ENCODE measurements around the gene SAMD7. TPM values are rescaled to one million over a fixed set of nuclear protein-coding genes. Genes with fewer than 3 reads are reported as not detected.

Gene SAMD7
- total RNA-seq, 1 donor: not detected

DNA sequence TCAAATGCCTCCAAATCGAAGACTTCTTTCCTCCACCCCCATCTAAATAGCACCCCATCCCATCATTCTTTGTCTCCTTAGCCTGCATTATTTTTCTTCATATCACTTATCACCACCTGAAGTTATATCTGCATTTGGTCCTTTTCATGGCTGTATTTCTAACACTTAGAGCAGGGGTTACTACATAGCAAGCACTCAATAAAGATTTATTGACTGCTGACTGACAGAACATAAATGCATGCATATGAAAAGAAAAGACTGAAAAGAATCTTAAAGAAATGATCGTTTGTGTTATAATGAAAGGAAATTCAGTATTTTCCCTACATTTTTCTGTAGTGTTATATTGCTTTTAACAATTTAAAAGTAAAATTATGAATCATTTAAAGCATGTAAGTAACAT, 43.0 kb upstream of the SAMD7 start:
- H3K4me3 ChIP-seq (ENCODE audit: low read depth, low read length): no peak overlapping the region
- TF ChIP-seq CTCF (IDR thresholded peaks at IDR 0.05; ENCODE audit: insufficient read depth, low read length): no peak
- DNase-seq (ENCODE audit: low read depth): no peak

- TF ChIP-seq CTCF (IDR thresholded peaks at IDR 0.05; ENCODE audit: insufficient read depth, low read length): no peak
Observed at GRCh38 chr3:169869484-169870220, 41.7 kb upstream of the SAMD7 start, which contains the start of gene LRRC31. Gene LRRC31, minus strand, starts transcription at chr3:169869935. Its CDS starts 128 bp downstream, at chr3:169869807.

DNA sequence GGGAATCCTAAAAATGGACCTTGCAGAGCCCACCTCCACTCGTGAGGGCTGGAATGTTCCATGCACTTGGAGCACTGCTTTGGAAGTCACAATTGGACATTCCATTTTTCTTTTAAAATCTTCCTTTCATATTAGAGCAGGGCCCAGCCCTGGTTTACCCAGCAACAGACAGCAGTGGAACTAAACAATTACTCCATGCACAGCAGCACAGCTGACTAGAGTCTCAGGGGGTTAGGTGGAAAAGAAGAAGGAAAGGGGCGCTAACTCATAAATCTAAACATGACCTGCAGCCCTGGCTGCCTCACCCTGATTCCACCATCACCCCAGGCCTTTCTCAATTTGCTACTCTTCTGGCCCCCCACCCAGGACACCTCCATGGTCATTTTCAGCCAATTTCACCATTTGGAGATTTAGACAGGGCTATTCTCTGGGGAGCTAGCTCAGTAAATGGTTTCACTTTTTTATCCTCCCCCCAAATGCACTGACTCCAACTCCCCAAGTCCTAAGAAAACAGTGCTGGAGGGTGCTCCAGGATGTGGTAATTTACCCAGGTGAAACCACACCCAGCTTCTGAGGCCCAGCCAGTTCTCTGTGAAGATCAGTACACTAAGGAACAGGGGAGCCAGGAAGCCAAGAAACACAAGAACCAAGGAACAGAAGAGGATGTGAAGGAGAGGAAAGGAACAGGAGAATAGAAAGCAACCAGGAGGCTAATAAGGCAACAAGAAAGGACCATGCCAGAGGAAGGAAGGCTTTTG, 40.1 kb upstream of the SAMD7 start:
- DNase-seq (ENCODE audit: low read depth): no peak
- TF ChIP-seq CTCF (IDR thresholded peaks at IDR 0.05; ENCODE audit: insufficient read depth, low read length): no peak
- H3K4me3 ChIP-seq (ENCODE audit: low read depth, low read length): no peak overlapping the region

More at GRCh38 chr3:169869484-169870220, 41.7 kb upstream of the SAMD7 start, which contains the start of gene LRRC31:
- no peak for DNase-seq (ENCODE audit: low read depth)
- no peak within 1 kb of the TSS for H3K4me3 ChIP-seq (ENCODE audit: low read depth, low read length)

DNA sequence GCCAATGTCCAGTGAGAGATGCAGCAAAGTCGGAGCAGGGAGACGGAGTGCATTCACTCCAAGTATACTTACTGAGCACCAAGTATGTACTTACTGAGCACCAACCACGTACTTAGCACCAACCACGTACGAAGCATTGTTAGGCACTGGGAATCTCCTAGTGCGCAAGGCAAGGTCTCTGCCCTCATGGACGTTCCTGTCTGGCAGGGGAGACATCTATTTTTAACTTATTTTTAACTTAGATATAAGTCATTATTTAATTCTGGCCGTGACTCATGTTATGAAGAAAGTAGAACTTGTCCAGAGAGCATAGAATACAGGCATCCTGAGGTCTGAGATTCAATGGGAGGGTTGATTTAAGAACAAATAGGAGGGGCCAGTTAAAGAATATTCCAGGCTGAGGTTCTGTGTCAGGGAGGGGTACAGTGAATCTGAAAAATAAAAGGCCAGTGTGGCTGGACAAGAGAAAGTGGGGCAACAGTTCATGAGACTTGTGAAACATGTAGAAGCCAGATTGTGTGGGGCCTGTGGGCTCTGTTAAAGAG, 32.3 kb upstream of the SAMD7 start:
- peak; percentile 12 for DNase-seq (ENCODE audit: low read depth)
- no peak for TF ChIP-seq CTCF (IDR thresholded peaks at IDR 0.05; ENCODE audit: insufficient read depth, low read length)
- no peak overlapping the region for H3K4me3 ChIP-seq (ENCODE audit: low read depth, low read length)

DNA sequence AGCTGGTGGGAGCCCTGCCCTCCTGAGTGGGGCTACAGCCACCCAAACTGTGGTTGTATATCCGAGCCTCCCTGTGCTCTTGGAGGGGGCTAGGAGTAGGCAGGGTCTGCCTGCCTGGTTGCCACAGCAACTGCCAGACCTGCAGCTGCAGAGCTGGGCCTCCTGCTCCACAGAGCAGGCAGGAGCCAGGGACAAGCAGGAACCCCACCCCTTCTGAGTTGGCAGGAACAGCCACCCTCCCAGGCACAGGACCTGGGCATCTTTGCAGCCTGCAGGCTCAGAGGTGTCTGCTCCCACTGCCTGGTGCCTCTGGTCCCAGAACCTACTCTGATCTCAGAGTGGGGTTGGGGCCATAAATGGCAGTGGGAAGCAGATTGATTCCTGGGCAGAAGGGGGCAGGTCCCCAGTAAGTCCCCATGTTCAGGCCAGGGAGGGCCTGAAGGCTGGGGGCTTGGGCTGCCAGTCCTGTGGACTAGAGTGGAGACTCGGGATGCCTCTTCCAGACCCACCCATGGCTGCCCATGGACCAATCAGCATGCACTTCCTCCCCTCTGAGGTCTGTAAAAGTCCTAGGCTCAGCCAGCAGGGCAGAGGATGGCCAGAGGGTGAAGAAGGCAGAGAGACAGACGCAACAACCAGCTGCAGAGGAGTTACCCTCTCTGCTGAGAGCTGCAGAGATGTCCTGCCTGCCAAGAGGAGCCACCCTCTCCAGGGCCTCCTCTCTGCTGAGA, 31.4 kb upstream of the SAMD7 start:
- DNase-seq (ENCODE audit: low read depth): no peak
- H3K4me3 ChIP-seq (ENCODE audit: low read depth, low read length): no peak overlapping the region
- TF ChIP-seq CTCF (IDR thresholded peaks at IDR 0.05; ENCODE audit: insufficient read depth, low read length): no peak

DNA sequence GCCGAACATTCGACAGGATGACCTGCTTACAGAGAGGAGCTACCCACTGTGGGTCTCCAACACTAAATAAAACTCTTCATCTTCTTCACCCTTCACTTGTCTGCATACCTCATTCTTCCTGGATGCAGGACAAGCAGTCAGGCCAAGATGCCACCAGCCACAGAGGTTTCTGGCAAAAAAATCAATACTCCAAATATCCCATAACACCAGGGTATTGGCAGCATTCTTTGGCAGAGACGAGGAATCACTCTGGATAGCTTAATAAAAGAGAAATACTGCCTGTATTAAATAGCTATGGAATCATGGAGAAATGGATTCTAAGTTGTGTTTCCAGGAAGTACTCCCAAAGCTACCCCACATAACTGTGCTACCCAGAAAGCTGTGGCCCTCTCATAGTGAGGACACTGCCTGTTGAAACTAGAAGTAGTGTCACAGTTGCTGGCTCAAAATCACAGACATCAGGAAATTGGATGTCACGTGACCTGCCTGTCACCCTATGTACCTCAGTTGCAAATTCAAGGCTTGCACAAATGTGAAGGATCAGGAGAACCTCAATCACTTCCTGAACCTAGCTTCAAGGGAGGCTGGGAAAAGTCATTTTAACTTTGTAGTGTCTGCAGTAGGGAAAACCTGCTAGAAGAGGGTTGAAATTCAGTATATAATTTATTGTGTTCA, 30.7 kb upstream of the SAMD7 start:
- TF ChIP-seq CTCF (IDR thresholded peaks at IDR 0.05; ENCODE audit: insufficient read depth, low read length): no peak
- DNase-seq (ENCODE audit: low read depth): no peak
- no peak overlapping the region for H3K4me3 ChIP-seq (ENCODE audit: low read depth, low read length)
